GM12875 (cell line): ENCODE data around the gene AZIN2.

Experiments
- H3K4me3 ChIP-seq: one replicate; pipeline ENCODE4 v1.5.1; 2011; ENCODE audit warnings: low read depth, low read length, control low read depth
- CTCF ChIP-seq: IDR thresholded peaks from 2 replicates; pipeline ENCODE4 v1.5.1; 2011; ENCODE audit warnings: low read depth, mild to moderate bottlenecking, control low read depth, inconsistent platforms, low read length, moderate library complexity, borderline replicate concordance; ENCODE audit not compliant: insufficient read depth

The AZIN2 gene

GRCh38 chr1:33168556-33169289 lies 87.8 kb downstream of the AZIN2 start:
- H3K4me3 ChIP-seq = no peak overlapping the region
- no peak for TF ChIP-seq CTCF

- no peak for TF ChIP-seq CTCF
- no peak overlapping the region for H3K4me3 ChIP-seq
These were observed 88.5 kb downstream of the AZIN2 start for GRCh38 chr1:33169290-33170055.
